ENCODE data around the gene BOC. TPM values are rescaled to one million over a fixed set of nuclear protein-coding genes. Genes with fewer than 3 reads are reported as not detected.

BOC gene
- total RNA-seq, 2 experiments from 2014 or later, result 0.03 TPM; not detected in 1

DNA sequence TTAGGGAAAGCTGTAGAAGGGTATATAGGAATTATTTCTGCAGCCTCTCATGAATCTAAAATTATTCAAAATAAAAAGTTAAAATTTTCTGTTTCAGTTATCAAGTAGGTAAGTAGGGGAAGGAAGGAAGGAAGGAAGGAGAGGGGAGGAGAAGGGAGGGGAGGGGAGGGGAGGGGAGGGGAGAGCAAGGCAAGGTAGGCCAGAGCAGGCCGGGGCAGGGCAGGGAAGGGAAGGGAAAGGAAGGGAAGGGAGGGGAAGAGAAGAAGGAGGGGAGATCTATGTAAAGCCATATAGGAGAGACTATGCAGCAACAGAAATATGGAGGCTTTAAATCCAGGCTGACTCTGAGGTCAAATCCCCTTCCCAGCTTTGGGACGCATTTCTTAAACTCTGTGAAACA is 38.3 kb upstream of the BOC start:
- CTCF ChIA-PET (ENCODE audit: unreplicated experiment), result no interaction called here
- no peaks in the 10 kb centered on the region for H3K36me3 ChIP-seq (ENCODE audit: insufficient read depth, low read length)

DNA sequence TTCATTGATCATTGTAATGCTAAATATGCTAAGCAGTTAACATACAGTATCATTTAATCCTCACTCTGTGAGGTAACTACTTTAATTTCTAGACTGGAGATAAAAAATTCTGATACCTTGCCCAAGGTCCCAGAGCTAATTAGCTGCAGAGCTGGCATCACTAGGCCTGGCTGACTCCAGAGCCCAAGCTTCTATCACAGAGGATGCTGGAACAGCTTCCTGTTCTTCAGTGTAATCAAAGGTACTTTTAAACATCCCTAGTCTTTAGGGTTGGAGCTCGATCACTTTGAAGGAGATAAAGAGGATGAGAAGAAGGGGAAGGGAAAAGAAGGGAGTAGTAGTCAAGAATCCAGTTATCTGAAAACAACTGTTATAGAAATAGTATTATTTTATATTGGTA is 37.1 kb upstream of the BOC start:
- Histone ChIP-seq H3K4me3 (ENCODE audit: low read depth, low read length, poor library complexity, severe bottlenecking) (no peak overlapping the region), H3K36me3 (ENCODE audit: insufficient read depth, low read length) (no peaks in the 10 kb centered on the region), H3K4me2 (ENCODE audit: low read length) (no peak overlapping the region), H3K27ac (ENCODE audit: low read depth, low read length, poor library complexity, severe bottlenecking) (no peak overlapping the region), H4K20me1 (ENCODE audit: insufficient read depth, low read length) (no peaks in the 10 kb centered on the region), H2AFZ (ENCODE audit: low read length) (no peak overlapping the region), H3K79me2 (ENCODE audit: insufficient read depth, low read depth, low read length) (no peaks in the 10 kb centered on the region), H3K4me1 (ENCODE audit: insufficient read depth, low read length, poor library complexity, severe bottlenecking) (no peaks in the 10 kb centered on the region), H3K9me3 (ENCODE audit: low read length) (no peaks in the 10 kb centered on the region), H3K9me2 (ENCODE audit: insufficient read depth, low read length) (no peaks in the 10 kb centered on the region)
- BruUV-seq (replicated peaks), result no TSS peak
- POLR2A ChIA-PET, result no interaction called here
- no peak for DNase-seq (ENCODE audit: low spot score)
- intact Hi-C loops (cut with micrococcal nuclease; ENCODE audit: unreplicated experiment), result no loop called here
- TF ChIP-seq, protein P1, sequence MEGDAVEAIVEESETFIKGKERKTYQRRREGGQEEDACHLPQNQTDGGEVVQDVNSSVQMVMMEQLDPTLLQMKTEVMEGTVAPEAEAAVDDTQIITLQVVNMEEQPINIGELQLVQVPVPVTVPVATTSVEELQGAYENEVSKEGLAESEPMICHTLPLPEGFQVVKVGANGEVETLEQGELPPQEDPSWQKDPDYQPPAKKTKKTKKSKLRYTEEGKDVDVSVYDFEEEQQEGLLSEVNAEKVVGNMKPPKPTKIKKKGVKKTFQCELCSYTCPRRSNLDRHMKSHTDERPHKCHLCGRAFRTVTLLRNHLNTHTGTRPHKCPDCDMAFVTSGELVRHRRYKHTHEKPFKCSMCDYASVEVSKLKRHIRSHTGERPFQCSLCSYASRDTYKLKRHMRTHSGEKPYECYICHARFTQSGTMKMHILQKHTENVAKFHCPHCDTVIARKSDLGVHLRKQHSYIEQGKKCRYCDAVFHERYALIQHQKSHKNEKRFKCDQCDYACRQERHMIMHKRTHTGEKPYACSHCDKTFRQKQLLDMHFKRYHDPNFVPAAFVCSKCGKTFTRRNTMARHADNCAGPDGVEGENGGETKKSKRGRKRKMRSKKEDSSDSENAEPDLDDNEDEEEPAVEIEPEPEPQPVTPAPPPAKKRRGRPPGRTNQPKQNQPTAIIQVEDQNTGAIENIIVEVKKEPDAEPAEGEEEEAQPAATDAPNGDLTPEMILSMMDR (conservative IDR thresholded peaks at IDR 0.05; ENCODE audit: low read length), result no peak
- TF ChIP-seq EZH2phosphoT487 (IDR thresholded peaks at IDR 0.05; ENCODE audit: borderline replicate concordance, low read depth, low read length), result no peak
- CTCF ChIA-PET (ENCODE audit: unreplicated experiment), result no interaction called here

More for the DNA sequence above, 38.3 kb upstream of the BOC start:
- H3K9me2 ChIP-seq (ENCODE audit: insufficient read depth, low read length), result no peaks in the 10 kb centered on the region
- H3K4me3 ChIP-seq (ENCODE audit: low read depth, low read length, poor library complexity, severe bottlenecking), result no peak overlapping the region
- no TSS peak for BruUV-seq (replicated peaks)
- no peak overlapping the region for H3K4me2 ChIP-seq (ENCODE audit: low read length)
- H3K9me3 ChIP-seq (ENCODE audit: low read length), result no peaks in the 10 kb centered on the region
- TF ChIP-seq, protein P1 (conservative IDR thresholded peaks at IDR 0.05; ENCODE audit: low read length), result no peak
- no peak for TF ChIP-seq EZH2phosphoT487 (IDR thresholded peaks at IDR 0.05; ENCODE audit: borderline replicate concordance, low read depth, low read length)
- no peak for DNase-seq (ENCODE audit: low spot score)
- POLR2A ChIA-PET, result no interaction called here
- no peak overlapping the region for H2AFZ ChIP-seq (ENCODE audit: low read length)
- no peak overlapping the region for H3K27ac ChIP-seq (ENCODE audit: low read depth, low read length, poor library complexity, severe bottlenecking)
- H4K20me1 ChIP-seq (ENCODE audit: insufficient read depth, low read length), result no peaks in the 10 kb centered on the region
- H3K79me2 ChIP-seq (ENCODE audit: insufficient read depth, low read depth, low read length), result no peaks in the 10 kb centered on the region
- H3K4me1 ChIP-seq (ENCODE audit: insufficient read depth, low read length, poor library complexity, severe bottlenecking), result no peaks in the 10 kb centered on the region
- intact Hi-C loops (cut with micrococcal nuclease; ENCODE audit: unreplicated experiment), result no loop called here

DNA sequence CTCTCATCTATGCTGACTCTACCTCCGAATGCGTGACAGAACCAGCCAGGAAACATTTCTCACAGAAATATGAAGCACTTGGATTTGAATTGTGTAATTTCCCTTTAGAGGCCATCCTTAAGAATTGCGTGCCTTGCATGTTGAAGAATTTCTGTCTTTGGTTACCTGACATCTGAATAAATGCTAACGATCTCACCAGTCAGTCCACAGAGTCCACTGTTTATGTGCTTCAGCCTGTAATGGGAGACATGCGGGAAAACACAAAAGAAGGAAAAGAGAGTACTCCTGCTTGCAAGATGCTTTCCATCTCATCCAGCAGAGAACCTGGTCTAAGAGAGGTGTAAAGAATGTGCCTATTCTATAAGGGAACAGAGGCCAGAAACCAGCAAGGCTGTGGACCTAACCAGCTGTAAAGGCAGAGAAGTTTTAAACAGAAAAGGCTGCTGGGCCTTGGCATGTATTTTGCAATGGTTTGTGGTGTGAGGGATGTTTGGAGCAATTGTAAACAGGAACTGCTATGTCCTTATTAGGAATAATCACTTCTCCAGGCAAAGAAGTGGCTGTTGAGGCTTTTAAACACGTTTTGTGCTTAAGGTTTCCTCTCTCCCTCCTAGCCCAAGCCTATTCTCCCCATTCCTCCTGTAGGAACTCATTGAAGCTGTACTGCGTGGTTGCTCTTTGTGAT is 36.4 kb upstream of the BOC start:
- Histone ChIP-seq H3K9me3 (ENCODE audit: low read length) (no peaks in the 10 kb centered on the region), H3K4me1 (ENCODE audit: insufficient read depth, low read length, poor library complexity, severe bottlenecking) (no peaks in the 10 kb centered on the region), H2AFZ (ENCODE audit: low read length) (no peak overlapping the region), H3K4me2 (ENCODE audit: low read length) (no peak overlapping the region), H3K36me3 (ENCODE audit: insufficient read depth, low read length) (no peaks in the 10 kb centered on the region), H3K27ac (ENCODE audit: low read depth, low read length, poor library complexity, severe bottlenecking) (no peak overlapping the region), H3K9me2 (ENCODE audit: insufficient read depth, low read length) (no peaks in the 10 kb centered on the region), H3K4me3 (ENCODE audit: low read depth, low read length, poor library complexity, severe bottlenecking) (no peak overlapping the region), H4K20me1 (ENCODE audit: insufficient read depth, low read length) (no peaks in the 10 kb centered on the region), H3K79me2 (ENCODE audit: insufficient read depth, low read depth, low read length) (no peaks in the 10 kb centered on the region)
- POLR2A ChIA-PET, result no interaction called here
- TF ChIP-seq, protein P1 (conservative IDR thresholded peaks at IDR 0.05; ENCODE audit: low read length), result no peak
- no peak for TF ChIP-seq EZH2phosphoT487 (IDR thresholded peaks at IDR 0.05; ENCODE audit: borderline replicate concordance, low read depth, low read length)
- DNase-seq (ENCODE audit: low spot score), result no peak
- no TSS peak for BruUV-seq (replicated peaks)
- intact Hi-C loops (cut with micrococcal nuclease; ENCODE audit: unreplicated experiment), result no loop called here
- CTCF ChIA-PET (ENCODE audit: unreplicated experiment), result interaction anchor here (1.0 kb wide), 1 partner anchor 48 kb away, joined by 3 read pairs; no protein-coding TSS in a partner anchor

Measured in OCI-LY7 (cell line).